ENCODE measurements around the gene RNF148. TPM values are rescaled to one million over a fixed set of nuclear protein-coding genes. Genes with fewer than 3 reads are reported as not detected.

RNF148 gene
- total RNA-seq, 1 experiment from 2014 or later: 0.99 TPM

DNA sequence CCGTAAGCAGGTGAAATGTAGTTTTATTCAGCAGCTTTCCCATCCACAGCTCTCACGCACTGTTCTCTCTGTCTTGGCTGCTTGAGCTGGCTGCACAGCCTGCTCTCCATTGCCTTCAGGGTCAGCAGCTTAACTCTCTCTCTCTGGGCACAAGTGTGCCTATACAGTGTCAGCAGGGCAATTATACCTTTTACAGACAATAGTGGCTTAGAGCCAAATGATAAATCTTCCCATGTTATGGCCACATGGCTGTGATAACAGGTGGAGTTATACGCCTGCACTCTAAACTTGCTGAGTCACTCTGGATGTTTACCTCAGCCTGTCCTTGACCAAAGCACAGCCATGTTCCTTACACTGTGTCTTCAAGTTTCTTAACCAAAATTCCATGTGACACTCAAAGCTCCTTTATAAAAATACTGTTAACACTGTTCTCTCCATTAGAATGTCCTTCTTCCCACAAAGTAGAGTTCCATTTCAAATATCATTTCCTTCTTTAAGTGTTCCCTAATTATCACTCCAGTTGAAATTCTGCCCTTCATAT is 9.9 kb downstream of the RNF148 start:
- no peak for DNase-seq
- BruUV-seq (replicated peaks): no TSS peak
- intact Hi-C loops (cut with micrococcal nuclease; ENCODE audit: unreplicated experiment): no loop called here
- TF ChIP-seq, protein P1, sequence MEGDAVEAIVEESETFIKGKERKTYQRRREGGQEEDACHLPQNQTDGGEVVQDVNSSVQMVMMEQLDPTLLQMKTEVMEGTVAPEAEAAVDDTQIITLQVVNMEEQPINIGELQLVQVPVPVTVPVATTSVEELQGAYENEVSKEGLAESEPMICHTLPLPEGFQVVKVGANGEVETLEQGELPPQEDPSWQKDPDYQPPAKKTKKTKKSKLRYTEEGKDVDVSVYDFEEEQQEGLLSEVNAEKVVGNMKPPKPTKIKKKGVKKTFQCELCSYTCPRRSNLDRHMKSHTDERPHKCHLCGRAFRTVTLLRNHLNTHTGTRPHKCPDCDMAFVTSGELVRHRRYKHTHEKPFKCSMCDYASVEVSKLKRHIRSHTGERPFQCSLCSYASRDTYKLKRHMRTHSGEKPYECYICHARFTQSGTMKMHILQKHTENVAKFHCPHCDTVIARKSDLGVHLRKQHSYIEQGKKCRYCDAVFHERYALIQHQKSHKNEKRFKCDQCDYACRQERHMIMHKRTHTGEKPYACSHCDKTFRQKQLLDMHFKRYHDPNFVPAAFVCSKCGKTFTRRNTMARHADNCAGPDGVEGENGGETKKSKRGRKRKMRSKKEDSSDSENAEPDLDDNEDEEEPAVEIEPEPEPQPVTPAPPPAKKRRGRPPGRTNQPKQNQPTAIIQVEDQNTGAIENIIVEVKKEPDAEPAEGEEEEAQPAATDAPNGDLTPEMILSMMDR (IDR thresholded peaks at IDR 0.05; ENCODE audit: unreplicated experiment): no peak
- Mint-ChIP-seq H3K27ac (ENCODE audit: unreplicated experiment) (no peak overlapping the region), H3K9me3 (ENCODE audit: low read depth, unreplicated experiment) (peaks cover 7% of the 10 kb centered on the region), H3K36me3 (ENCODE audit: insufficient read depth, unreplicated experiment) (peaks cover 6% of the 10 kb centered on the region), H3K4me1 (ENCODE audit: low read depth, unreplicated experiment) (peaks cover 18% of the 10 kb centered on the region), H3K27me3 (ENCODE audit: unreplicated experiment) (no peaks in the 10 kb centered on the region), H3K4me3 (ENCODE audit: low read depth, unreplicated experiment) (no peak overlapping the region)
- CTCF ChIA-PET: no interaction called here

DNA sequence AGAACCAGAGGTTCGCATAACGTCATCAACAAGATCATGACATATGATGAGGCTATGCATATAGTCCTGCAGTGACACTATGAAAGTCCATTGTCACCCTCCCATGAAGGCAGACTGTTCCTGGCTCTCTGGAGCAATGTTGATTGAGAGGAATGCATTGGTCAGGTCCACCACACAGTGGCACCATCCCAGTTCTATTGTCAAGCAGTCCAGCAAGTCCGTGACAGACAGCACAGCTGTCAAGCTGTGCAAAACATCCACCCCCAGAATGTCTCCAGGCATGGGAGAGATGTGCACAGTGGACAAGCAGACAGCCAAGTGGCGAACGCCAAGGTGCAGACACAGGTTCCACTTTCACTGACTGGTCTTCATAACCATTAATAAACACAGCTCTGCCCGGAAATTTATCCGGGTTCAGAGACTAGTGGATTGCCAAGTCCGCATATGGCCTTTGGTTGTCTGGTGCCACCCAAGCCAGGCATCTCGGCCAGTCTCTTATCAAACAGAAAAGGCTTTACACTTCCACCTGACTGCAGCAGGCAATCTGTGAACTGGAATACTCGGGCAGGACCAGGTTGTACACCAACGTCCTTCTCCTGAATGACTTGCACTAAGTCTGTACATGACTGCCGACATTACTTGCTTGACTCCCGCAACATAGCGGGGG is 11.0 kb downstream of the RNF148 start:
- peaks cover 7% of the 10 kb centered on the region for H3K9me3 Mint-ChIP-seq (ENCODE audit: low read depth, unreplicated experiment)
- intact Hi-C loops (cut with micrococcal nuclease; ENCODE audit: unreplicated experiment): no loop called here
- no peak overlapping the region for H3K4me3 Mint-ChIP-seq (ENCODE audit: low read depth, unreplicated experiment)
- CTCF ChIA-PET: no interaction called here
- no peaks in the 10 kb centered on the region for H3K27me3 Mint-ChIP-seq (ENCODE audit: unreplicated experiment)
- peaks cover 6% of the 10 kb centered on the region for H3K36me3 Mint-ChIP-seq (ENCODE audit: insufficient read depth, unreplicated experiment)
- H3K4me1 Mint-ChIP-seq (ENCODE audit: low read depth, unreplicated experiment): peaks cover 18% of the 10 kb centered on the region
- no peak overlapping the region for H3K27ac Mint-ChIP-seq (ENCODE audit: unreplicated experiment)
- BruUV-seq (replicated peaks): no TSS peak
- no peak for DNase-seq
- TF ChIP-seq, protein P1 (IDR thresholded peaks at IDR 0.05; ENCODE audit: unreplicated experiment): no peak

- Mint-ChIP-seq H3K27ac (ENCODE audit: unreplicated experiment) (no peak overlapping the region), H3K9me3 (ENCODE audit: low read depth, unreplicated experiment) (peaks cover 7% of the 10 kb centered on the region), H3K36me3 (ENCODE audit: insufficient read depth, unreplicated experiment) (peaks cover 6% of the 10 kb centered on the region), H3K4me1 (ENCODE audit: low read depth, unreplicated experiment) (peaks cover 6% of the 10 kb centered on the region), H3K27me3 (ENCODE audit: unreplicated experiment) (no peaks in the 10 kb centered on the region), H3K4me3 (ENCODE audit: low read depth, unreplicated experiment) (no peak overlapping the region)
- CTCF ChIA-PET: no interaction called here
- no peak for DNase-seq
- intact Hi-C loops (cut with micrococcal nuclease; ENCODE audit: unreplicated experiment): no loop called here
- TF ChIP-seq, protein P1 (IDR thresholded peaks at IDR 0.05; ENCODE audit: unreplicated experiment): no peak
- no TSS peak for BruUV-seq (replicated peaks)
These were observed 13.2 kb downstream of the RNF148 start for GRCh38 chr7:122689346-122690109.

DNA sequence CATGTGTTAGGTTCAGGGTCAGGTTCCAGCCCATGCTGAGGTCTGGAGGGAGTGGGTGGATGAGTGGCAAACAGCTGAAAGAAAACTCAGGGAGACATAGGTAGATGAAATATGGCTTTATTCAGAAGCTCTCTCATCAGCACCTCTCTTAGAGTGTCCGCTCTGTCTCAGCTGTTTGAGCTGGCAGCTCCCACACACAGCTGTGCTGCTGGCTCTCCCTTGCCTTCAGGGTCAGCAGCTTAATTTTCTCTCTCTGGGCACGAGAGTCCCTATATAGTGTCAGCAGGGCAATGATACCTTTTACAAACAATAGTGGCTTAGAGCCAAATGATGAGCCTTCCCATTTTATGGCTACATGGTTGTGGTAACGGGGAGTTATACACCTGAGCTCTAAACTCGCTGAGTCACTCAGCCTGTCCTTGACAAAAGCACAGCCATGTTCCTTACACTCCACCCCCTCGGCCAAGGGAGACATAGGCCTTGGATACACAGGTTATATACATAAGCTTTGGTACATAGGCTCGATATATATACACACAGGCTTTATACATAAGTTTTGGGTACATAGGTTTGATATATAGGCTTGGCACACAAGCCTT is 14.2 kb downstream of the RNF148 start:
- Mint-ChIP-seq H3K27me3 (ENCODE audit: unreplicated experiment) (no peaks in the 10 kb centered on the region), H3K27ac (ENCODE audit: unreplicated experiment) (no peak overlapping the region), H3K9me3 (ENCODE audit: low read depth, unreplicated experiment) (peaks cover 7% of the 10 kb centered on the region), H3K4me1 (ENCODE audit: low read depth, unreplicated experiment) (peaks cover 6% of the 10 kb centered on the region), H3K4me3 (ENCODE audit: low read depth, unreplicated experiment) (no peak overlapping the region), H3K36me3 (ENCODE audit: insufficient read depth, unreplicated experiment) (peaks cover 6% of the 10 kb centered on the region)
- BruUV-seq (replicated peaks): no TSS peak
- intact Hi-C loops (cut with micrococcal nuclease; ENCODE audit: unreplicated experiment): no loop called here
- CTCF ChIA-PET: no interaction called here
- no peak for DNase-seq
- TF ChIP-seq, protein P1 (IDR thresholded peaks at IDR 0.05; ENCODE audit: unreplicated experiment): no peak
